HFF-Myc (cell line): ENCODE results near the gene ADAMTS7.
"Not testable (repeated sequence)": the region's sequence is repeated elsewhere in the genome, so short reads cannot be mapped to it uniquely, and the experiment has no call there.

Experiments
- DNase-seq: peaks from one replicate; pipeline ENCODE4 v3.0.0-alpha.2; 2011; ENCODE audit warnings: low read depth; ENCODE audit errors: extremely low read depth
- H3K4me3 ChIP-seq: replicated peaks from 2 replicates; pipeline ENCODE4 v1.5.1; 2011; ENCODE audit warnings: low read depth, mild to moderate bottlenecking, control low read depth, low read length
- CTCF ChIP-seq: IDR thresholded peaks from 2 replicates; pipeline ENCODE4 v1.5.1; 2012; ENCODE audit warnings: mild to moderate bottlenecking, low read depth, low read length, control low read depth; ENCODE audit errors: missing control alignments

The ADAMTS7 gene

GRCh38 chr15:78726870-78727551 is 84.3 kb downstream of the ADAMTS7 start:
- TF ChIP-seq CTCF, result no peak
- H3K4me3 ChIP-seq, result no peak overlapping the region
- DNase-seq, result no peak

DNA sequence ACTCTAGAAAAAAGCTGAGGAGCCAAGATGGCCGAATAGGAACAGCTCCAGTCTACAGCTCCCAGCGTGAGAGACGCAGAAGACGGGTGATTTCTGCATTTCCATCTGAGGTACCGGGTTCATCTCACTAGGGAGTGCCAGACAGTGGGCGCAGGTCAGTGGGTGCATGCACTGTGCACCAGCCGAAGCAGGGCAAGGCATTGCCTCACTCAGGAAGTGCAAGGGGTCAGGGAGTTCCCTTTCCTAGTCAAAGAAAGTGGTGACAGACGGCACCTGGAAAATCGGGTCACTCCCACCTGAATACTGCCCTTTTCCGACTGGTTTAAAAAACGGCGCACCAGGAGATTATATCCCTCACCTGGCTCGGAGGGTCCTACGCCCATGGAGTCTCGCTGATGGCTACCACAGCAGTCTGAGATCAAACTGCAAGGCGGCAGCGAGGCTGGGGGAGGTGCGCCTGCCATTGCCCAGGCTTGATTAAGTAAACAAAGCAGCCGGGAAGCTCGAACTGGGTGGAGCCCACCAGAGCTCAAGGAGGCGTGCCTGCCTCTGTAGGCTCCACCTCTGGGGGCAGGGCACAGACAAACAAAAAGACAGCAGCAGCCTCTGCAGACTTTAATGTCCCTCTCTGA is 91.3 kb downstream of the ADAMTS7 start:
- not testable (repeated sequence) for H3K4me3 ChIP-seq, DNase-seq

DNA sequence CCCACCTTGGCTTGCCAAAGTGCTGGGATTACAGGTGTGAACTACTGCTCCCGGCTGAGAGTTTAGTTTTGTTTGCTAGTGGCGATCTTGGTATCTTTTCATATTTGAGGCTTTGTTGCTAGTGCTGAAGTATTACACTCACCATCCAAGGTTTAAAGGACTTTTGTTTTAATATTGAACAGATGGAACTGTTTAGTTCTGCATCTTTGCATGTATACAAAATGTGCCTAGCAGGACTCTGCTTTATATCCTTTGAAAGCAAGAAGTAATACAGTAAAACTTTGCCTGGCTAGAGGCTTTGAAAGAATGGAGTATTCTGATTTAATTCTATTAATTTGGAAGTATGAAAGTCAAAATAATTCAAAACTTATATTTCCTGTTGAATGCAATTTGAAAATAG is 92.4 kb downstream of the ADAMTS7 start:
- no peak for TF ChIP-seq CTCF
- no peak for DNase-seq
- H3K4me3 ChIP-seq, result no peak overlapping the region

GRCh38 chr15:78717956-78718656 is 93.2 kb downstream of the ADAMTS7 start:
- DNase-seq, result no peak
- no peak overlapping the region for H3K4me3 ChIP-seq
- no peak for TF ChIP-seq CTCF

DNA sequence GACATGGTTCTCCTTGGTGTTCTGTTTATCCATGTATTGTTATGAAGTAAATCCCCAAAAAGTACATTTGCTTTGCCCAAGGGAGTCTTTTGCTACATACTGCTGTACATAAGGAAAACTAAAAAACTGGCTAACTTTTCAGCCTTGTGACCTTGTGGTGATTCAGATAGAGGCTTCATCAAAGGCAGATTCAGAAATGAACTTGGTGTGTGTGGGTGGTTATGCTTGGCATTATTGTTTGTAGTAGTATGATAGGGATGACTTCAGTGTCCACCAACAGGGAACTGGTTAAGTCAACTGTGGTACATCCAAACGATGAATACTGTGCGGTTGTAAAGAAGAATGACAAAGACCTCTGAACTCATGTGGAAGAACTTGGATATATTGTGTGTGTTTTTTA is 94.6 kb downstream of the ADAMTS7 start:
- no peak for TF ChIP-seq CTCF
- no peak overlapping the region for H3K4me3 ChIP-seq
- DNase-seq, result no peak

GRCh38 chr15:78715930-78716329 is 95.3 kb downstream of the ADAMTS7 start:
- no peak for TF ChIP-seq CTCF
- no peak overlapping the region for H3K4me3 ChIP-seq
- DNase-seq, result no peak

GRCh38 chr15:78715434-78715833 is 95.8 kb downstream of the ADAMTS7 start:
- no peak overlapping the region for H3K4me3 ChIP-seq
- TF ChIP-seq CTCF, result no peak
- no peak for DNase-seq
